ENCODE results near the gene RAB8A.
"Not testable (repeated sequence)": the region's sequence is repeated elsewhere in the genome, so short reads cannot be mapped to it uniquely, and the experiment has no call there.

Gene RAB8A

GRCh38 chr19:16078759-16079707 lies 32.7 kb upstream of the RAB8A start:
- peak; percentile 55 for DNase-seq

- DNase-seq: no peak
Observed at GRCh38 chr19:16084067-16084685, 27.5 kb upstream of the RAB8A start.

- no peak for DNase-seq
Observed at GRCh38 chr19:16085115-16085514, 26.6 kb upstream of the RAB8A start.

- not testable (repeated sequence) for DNase-seq
Observed at GRCh38 chr19:16087404-16087803, 24.3 kb upstream of the RAB8A start.

GRCh38 chr19:16087940-16088339 lies 23.7 kb upstream of the RAB8A start:
- DNase-seq: no peak

GRCh38 chr19:16088351-16089009 lies 23.2 kb upstream of the RAB8A start:
- no peak for DNase-seq

GRCh38 chr19:16089010-16089846 lies 22.5 kb upstream of the RAB8A start:
- DNase-seq: no peak

- no peak for DNase-seq
Observed at GRCh38 chr19:16091546-16092475, 19.9 kb upstream of the RAB8A start.

GRCh38 chr19:16094360-16095070 lies 17.2 kb upstream of the RAB8A start:
- DNase-seq: no peak

- no peak for DNase-seq
Observed at GRCh38 chr19:16095071-16095571, 16.6 kb upstream of the RAB8A start.

- no peak for DNase-seq
Observed at GRCh38 chr19:16096280-16096855, 15.3 kb upstream of the RAB8A start.

GRCh38 chr19:16098416-16098768 lies 13.3 kb upstream of the RAB8A start:
- DNase-seq: no peak

- DNase-seq: no peak
Observed at GRCh38 chr19:16098821-16099220, 12.9 kb upstream of the RAB8A start.

GRCh38 chr19:16099314-16099965 lies 12.2 kb upstream of the RAB8A start:
- DNase-seq: not testable (repeated sequence)

GRCh38 chr19:16100524-16100923 lies 11.2 kb upstream of the RAB8A start:
- DNase-seq: no peak

GRCh38 chr19:16104722-16105121 lies 7.0 kb upstream of the RAB8A start:
- DNase-seq: no peak

- DNase-seq: no peak
Observed at GRCh38 chr19:16106121-16106520, 5.6 kb upstream of the RAB8A start.

GRCh38 chr19:16111909-16112752 lies 442 bp downstream of the RAB8A start:
- DNase-seq: no peak

GRCh38 chr19:16112778-16113177 lies 1.1 kb downstream of the RAB8A start:
- DNase-seq: no peak
